PC-3 (cell line): ENCODE results near the gene GPR12.
A peak's percentile ranks its signal among the peaks of the same experiment; 100 is the strongest.

Experiments used
- CTCF ChIP-seq: fragments of 300-600 bp; sonication (generic); conservative IDR thresholded peaks from 2 replicates; pipeline ENCODE4 v1.5.1; 2017; ENCODE audit warnings: antibody characterized with exemption, low read depth, mild to moderate bottlenecking, low read length
- EZH2phosphoT487 ChIP-seq: fragments of 300-600 bp; sonication (generic); IDR thresholded peaks from 2 replicates; pipeline ENCODE4 v1.6.1; 2018; ENCODE audit warnings: mild to moderate bottlenecking, antibody characterized with exemption, low read length, borderline replicate concordance

GRCh38 chr13:26760832-26761582 lies 421 bp upstream of the GPR12 start:
- TF ChIP-seq CTCF (no peak), EZH2phosphoT487 (peak; percentile 48; the same call in 1 of the 2 replicates)
